Raji (cell line): ENCODE data around the gene MIS18A.

ENCODE experiments used
- POLR2A ChIP-seq: IDR thresholded peaks from 2 replicates; pipeline ENCODE4 v1.6.1; 2011; ENCODE audit warnings: low read depth, low read length, control low read depth; ENCODE audit not compliant: insufficient read depth

MIS18A gene

DNA sequence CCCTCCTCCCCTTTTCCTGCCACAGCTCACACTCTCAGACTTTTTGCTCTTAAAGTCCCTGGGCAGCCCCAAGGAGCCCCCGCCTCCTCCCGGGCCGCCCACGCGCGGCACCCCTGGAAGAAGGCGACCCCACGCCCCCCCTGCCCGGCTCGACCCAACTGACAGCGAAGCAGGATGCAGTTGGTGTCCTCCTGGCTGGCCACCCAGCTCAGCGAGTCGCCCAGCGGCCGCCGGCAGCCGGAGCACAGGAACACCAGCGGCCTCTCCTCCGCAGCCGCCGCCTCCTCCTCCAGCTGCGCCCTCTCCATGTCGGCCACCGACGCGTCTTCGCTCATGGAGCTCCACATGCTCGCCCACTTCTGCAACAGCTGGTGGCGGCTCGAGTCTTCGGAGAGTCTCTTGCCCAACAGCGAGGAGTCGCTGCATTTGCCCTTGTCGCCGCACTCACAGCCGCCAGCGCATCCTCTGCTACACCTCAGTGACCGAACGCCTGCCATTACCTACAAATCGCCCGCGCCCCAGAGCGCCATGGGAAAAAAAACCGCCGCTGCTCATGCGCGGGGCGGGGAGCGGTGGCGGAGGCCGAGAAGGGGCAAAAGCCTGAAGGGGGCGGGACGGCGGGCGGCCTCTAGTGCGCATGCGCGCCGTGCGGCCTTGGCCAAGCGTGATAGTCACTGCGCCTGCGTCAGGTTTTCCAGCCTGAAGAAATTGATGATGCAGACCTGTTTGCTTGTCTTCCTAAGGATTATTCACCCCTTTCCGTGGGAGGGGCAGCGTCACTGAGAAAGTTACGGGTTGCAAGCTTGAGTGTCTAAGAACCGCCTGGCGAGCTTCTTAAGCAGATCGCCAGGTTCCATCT is at the start of gene MIS18A:
TSS of gene MIS18A (minus strand) at position 532 of the 859 bp plus-strand sequence. CDS start at position 497, 35 bp downstream.
- peak; percentile 83 for TF ChIP-seq POLR2A

GRCh38 chr21:32328595-32328994 is 49.7 kb upstream of the MIS18A start:
- no peak for TF ChIP-seq POLR2A

DNA sequence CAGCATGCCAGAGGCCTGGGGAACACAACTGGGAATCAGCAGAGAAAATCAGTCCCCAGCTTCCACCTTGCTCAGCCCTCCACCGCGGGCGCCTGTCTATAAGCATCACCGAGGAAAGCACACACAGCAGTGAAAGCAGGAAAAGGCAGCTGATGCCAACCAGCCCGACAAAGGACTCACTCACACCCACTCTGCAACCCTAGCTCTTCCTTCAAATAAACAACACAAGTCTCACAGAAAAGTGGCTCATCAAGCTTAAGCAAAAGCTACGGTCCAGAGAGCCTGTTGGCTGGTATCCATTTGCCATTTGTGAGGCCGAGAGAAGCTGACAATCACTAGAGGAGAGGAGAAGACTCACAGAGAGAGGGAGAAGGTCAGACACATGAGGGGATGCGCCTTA is 46.9 kb upstream of the MIS18A start:
- no peak for TF ChIP-seq POLR2A

DNA sequence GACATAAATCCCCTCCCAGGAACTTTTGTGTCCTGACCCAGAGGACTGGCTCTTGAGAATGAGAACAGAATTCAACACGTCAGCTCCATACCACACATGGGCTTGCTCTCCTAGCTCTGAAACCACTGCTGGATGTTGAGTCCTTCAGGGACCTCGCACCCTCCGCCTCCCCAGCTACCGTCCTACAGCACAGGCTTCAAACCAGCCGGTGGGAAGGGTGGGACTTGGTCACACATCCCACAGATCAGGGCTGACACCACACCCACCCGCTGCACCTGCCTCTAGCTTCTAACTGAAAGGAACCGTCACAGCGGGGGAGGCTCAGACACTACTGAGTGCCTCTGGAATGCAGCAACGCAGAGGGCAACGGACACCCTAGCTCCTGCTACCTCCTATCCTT is 43.8 kb upstream of the MIS18A start:
- TF ChIP-seq POLR2A = no peak

DNA sequence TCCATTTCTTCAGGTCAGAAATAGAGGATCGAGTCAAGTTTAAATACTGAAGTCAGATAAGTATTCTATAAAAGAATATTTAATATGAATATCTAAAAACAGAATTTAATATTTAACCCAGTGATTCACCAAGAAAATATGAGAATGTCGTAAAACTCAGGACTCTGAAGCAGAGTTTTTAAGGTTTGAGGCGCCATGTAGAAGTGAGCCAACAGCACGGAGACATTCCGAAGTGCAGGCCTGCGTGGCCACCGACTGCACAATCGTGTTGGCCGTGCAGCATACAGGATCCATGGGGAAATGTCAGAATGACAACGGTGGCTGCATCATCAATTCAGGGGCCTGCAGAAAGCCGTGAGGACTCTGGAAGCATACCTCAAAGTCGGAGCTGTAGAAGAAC is 43.3 kb upstream of the MIS18A start:
- TF ChIP-seq POLR2A = no peak

- no peak for TF ChIP-seq POLR2A
Measured at GRCh38 chr21:32321480-32321879, 42.6 kb upstream of the MIS18A start.

DNA sequence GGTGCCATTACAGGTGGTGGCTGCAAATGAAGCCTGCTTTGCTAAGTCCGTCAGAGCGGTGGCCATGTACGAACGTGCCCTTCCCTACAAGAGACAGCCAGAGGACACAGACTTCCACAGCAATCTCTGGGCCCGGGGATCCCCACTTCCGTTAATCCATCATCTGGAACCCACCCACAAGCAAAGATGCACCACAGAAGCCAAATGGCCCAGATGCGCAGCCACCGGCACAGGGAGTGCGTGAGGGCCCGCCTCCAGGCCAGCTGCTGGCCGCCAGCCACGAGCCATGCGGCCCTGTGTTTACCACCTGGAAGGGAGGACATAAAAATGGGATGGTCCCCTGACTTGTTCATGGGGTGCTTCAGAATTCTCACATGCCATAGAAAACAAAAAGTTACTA is 41.9 kb upstream of the MIS18A start:
- TF ChIP-seq POLR2A = no peak

GRCh38 chr21:32320059-32320458 is 41.2 kb upstream of the MIS18A start:
- no peak for TF ChIP-seq POLR2A

DNA sequence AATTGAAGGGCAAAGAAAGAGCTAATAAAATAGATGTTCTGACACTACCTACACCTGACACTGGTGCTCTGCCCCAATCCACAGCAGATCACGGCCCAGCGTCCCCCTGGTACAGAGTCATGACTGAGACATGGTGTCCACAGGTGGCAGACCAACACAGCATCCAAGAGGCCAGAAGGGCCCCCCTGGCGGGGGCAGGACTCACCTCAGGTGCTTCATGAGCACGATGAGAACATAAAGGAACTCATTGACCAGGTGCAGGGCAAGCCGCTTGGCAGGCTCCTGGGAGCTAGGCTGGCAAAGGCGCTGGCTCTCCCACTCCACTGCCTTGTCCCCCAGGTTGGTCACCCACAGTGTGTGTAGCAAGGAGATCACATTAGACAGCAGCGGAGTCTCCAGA is 40.2 kb upstream of the MIS18A start:
- TF ChIP-seq POLR2A = no peak

GRCh38 chr21:32317726-32318125 is 38.9 kb upstream of the MIS18A start:
- TF ChIP-seq POLR2A = no peak

- TF ChIP-seq POLR2A = no peak
Measured at GRCh38 chr21:32316361-32317215, 37.7 kb upstream of the MIS18A start.

DNA sequence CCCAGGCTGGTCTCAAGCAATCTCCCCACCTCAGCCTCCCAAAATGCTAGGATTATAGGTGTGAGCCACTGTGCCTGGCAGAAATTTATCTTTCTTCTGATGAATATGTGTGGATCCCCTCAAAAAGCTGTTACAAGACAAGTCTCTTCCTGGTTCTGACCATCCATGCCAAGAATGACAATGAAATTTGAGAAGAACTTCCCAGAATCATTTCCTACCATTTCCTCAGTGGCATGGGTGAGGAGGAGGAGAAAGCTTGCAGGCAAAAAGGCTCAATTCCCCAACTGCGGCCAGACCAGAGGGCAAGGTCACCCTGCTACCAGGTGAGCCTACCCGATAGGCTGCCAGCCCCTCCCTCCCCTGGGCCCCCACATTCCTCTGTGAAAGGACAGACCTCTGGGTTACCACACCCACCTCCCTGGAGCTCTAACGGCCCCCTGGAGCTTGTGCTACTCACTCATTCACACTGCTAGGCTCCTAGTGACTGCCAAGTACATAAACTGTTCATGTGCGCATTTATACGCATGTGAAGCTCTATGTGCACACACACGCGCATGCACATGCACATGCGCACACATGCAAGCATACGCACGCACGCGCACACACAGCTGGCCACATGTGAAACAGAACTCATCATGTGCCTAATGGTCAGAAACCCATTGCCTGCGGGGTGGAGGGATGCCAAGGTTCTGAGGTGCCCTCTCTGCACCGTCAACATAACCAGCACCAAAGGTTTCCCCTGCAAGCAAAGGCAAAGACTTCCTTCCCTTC is 36.8 kb upstream of the MIS18A start:
- no peak for TF ChIP-seq POLR2A

DNA sequence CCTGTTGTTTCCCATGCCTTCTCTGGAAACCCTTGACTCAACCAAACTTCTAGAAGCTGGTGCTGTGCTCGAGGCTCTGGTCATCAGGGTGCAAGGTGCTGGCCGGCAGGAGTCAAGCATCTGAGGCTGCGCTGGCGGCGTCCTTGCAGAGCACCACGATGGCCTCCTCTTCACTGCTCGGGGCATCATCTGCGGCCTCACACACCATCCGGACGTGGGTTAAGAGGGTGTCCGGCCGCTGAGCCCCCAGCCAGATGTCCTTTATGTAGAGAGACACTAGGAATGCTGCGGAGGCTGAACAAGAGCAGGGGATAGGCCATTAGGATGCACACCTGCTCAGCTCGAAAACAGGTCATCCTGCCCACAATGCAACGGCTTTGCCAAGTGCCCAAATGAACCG is 36.0 kb upstream of the MIS18A start:
- no peak for TF ChIP-seq POLR2A

DNA sequence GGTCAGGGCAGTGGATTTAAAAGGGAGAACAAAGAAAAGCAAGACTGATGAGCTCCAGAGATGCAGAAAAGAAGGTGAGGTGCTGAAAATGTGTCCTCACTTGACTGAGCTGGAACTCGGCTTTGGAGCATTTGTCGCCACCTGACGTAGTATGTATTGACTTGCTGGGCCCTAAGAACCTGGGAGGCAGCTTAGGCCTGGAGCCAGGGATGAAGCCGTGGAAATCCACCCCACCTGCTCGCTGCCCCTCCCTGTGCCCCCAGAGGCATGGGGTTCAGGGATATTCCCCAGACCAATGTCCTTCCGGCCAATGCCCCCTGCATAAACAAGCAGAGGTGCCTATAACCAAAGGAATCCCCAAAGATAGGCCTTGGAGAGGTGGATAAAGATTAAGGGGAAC is 34.1 kb upstream of the MIS18A start:
- TF ChIP-seq POLR2A = no peak

- TF ChIP-seq POLR2A = no peak
Measured at GRCh38 chr21:32312326-32312725, 33.5 kb upstream of the MIS18A start.

- TF ChIP-seq POLR2A = no peak
Measured at GRCh38 chr21:32311621-32312020, 32.8 kb upstream of the MIS18A start.

DNA sequence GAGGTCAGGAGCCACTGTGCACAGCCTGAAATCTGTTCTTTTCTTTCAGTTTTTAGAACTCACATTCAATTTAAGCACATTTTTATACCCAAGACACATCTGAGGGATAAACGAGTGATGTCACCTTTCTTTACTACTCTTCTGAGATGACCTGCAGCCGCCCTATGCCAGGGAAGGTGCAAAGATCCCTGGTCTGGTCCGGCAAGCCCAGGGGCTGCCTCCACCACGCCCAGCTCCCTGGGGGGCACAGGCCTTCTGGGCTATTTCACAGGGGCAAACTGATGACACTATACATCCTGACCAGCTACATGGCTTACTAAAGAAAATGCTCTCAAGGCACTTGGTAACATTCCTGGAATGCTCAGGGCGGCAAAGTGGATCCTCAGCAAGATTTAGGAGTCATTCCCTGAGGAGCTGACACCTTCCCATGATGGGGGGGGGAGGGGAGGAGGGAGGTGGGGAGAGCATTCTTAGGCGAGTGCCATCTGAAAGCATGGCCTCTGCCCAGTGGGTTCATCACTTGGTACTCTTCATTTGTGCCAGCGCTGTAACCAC is 31.1 kb upstream of the MIS18A start:
- TF ChIP-seq POLR2A = no peak
